Measurements from ENCODE around the gene GMCL1. TPM values are rescaled to one million over a fixed set of nuclear protein-coding genes. Genes with fewer than 3 reads are reported as not detected.

The GMCL1 gene, protein sequence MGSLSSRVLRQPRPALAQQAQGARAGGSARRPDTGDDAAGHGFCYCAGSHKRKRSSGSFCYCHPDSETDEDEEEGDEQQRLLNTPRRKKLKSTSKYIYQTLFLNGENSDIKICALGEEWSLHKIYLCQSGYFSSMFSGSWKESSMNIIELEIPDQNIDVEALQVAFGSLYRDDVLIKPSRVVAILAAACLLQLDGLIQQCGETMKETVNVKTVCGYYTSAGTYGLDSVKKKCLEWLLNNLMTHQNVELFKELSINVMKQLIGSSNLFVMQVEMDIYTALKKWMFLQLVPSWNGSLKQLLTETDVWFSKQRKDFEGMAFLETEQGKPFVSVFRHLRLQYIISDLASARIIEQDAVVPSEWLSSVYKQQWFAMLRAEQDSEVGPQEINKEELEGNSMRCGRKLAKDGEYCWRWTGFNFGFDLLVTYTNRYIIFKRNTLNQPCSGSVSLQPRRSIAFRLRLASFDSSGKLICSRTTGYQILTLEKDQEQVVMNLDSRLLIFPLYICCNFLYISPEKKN
- total RNA-seq, result 10 to 100 TPM; 19.7 to 25.5 TPM
- 24.0 TPM for polyA plus RNA-seq (2013, experiment 1 of 2)
- polyA plus RNA-seq (2013, experiment 2 of 2), result 22.6 TPM
- long read RNA-seq, experiment 1, full-length matches to known transcripts, result 2 of 9 reads
- long read RNA-seq, experiment 1, partial matches to known transcripts, result 1 of 9 reads
- long read RNA-seq, experiment 1, other reads (novel, unspliced or antisense), result 6 of 9 reads
- long read RNA-seq, experiment 2, full-length matches to known transcripts, result 51 of 81 reads
- long read RNA-seq, experiment 2, partial matches to known transcripts, result 10 of 81 reads
- long read RNA-seq, experiment 2, other reads (novel, unspliced or antisense), result 20 of 81 reads
- long read RNA-seq, experiment 3, full-length matches to known transcripts, result 168 of 206 reads
- long read RNA-seq, experiment 3, partial matches to known transcripts, result 13 of 206 reads
- long read RNA-seq, experiment 3, other reads (novel, unspliced or antisense), result 25 of 206 reads
- long read RNA-seq, experiment 4, full-length matches to known transcripts, result 15 of 25 reads
- long read RNA-seq, experiment 4, partial matches to known transcripts, result 8 of 25 reads
- long read RNA-seq, experiment 4, other reads (novel, unspliced or antisense), result 2 of 25 reads

DNA sequence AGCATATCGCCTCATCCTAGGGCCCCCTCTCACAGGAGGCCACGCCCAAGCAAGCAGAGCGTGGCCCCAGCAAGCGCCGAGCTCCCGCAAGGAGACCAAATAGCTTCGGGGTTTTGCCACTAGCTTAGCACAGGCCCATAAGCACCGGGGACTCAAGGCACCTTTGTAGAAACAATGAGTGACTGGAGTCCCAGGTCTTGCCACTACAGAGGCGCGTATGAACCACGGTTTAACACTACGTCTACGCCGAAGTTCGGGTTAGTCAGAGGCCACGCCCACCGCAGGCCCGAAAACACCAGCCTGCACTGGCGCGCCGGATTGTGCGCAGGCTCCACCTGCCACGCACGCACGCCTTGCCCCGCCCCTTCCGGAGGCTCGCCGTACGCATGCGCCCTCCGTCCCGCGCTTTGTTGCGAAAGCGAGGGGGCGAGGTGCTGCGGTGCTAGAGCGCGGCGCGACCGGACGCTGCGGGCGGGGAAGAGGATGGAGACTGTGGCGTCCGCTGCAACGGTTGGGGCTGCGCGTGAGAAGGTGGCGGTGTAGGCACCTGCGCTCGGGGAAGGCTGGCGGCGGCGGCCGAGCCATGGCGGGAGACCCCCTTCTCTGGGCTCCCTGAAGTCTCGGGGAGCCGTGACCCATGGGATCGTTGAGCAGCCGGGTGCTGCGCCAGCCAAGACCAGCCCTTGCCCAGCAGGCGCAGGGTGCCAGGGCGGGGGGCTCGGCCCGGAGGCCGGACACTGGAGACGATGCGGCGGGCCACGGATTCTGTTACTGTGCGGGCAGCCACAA is at the start of gene GMCL1:
Gene GMCL1 (plus strand): TSS at position 405 of the 789 bp plus-strand sequence. CDS start 233 bp downstream, at position 638.
- Mint-ChIP-seq H3K36me3 (ENCODE audit: low read depth) (peaks cover 10% of the 10 kb centered on the region), H3K4me1 (peaks cover 12% of the 10 kb centered on the region), H3K27ac (peak within 1 kb of the TSS; percentile 97), H3K9me3 (no peaks in the 10 kb centered on the region), H3K4me3 (peak within 1 kb of the TSS; percentile 85), H3K27me3 (ENCODE audit: insufficient read depth) (no peaks in the 10 kb centered on the region)
- WGBS, 2 experiments (ENCODE audit: insufficient coverage in 1 of 2, insufficient read length in 1 of 2), result 0 to 1% methylated on average over 38 to 74 of the region's 74 CpGs
- peak within 1 kb of the TSS; percentile 88 for H3K9ac ChIP-seq (ENCODE audit: extremely low read depth, low read length, poor library complexity, severe bottlenecking)
- H3K27ac ChIP-seq (ENCODE audit: low read depth, low read length), result peak within 1 kb of the TSS; percentile 92
- peaks cover 6% of the 10 kb centered on the region for H3K36me3 ChIP-seq (ENCODE audit: control insufficient read depth, insufficient read depth, low read length)
- H3K4me3 ChIP-seq (ENCODE audit: low read length), result peak within 1 kb of the TSS; percentile 83
- H3K27me3 ChIP-seq (ENCODE audit: control insufficient read depth, insufficient read depth, low read length, poor library complexity, severe bottlenecking), result no peaks in the 10 kb centered on the region
- no peaks in the 10 kb centered on the region for H3K4me1 ChIP-seq (ENCODE audit: control insufficient read depth, insufficient read depth, low read length)
- H3K9me3 ChIP-seq (ENCODE audit: control insufficient read depth, low read length), result no peaks in the 10 kb centered on the region
- peak; percentile 99 for DNase-seq
- TF ChIP-seq, protein P1, sequence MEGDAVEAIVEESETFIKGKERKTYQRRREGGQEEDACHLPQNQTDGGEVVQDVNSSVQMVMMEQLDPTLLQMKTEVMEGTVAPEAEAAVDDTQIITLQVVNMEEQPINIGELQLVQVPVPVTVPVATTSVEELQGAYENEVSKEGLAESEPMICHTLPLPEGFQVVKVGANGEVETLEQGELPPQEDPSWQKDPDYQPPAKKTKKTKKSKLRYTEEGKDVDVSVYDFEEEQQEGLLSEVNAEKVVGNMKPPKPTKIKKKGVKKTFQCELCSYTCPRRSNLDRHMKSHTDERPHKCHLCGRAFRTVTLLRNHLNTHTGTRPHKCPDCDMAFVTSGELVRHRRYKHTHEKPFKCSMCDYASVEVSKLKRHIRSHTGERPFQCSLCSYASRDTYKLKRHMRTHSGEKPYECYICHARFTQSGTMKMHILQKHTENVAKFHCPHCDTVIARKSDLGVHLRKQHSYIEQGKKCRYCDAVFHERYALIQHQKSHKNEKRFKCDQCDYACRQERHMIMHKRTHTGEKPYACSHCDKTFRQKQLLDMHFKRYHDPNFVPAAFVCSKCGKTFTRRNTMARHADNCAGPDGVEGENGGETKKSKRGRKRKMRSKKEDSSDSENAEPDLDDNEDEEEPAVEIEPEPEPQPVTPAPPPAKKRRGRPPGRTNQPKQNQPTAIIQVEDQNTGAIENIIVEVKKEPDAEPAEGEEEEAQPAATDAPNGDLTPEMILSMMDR (conservative IDR thresholded peaks at IDR 0.05), result no peak

- Histone ChIP-seq H3K27ac (ENCODE audit: low read depth, low read length) (no peak overlapping the region), H3K36me3 (ENCODE audit: control insufficient read depth, insufficient read depth, low read length) (no peaks in the 10 kb centered on the region), H3K27me3 (ENCODE audit: control insufficient read depth, insufficient read depth, low read length, poor library complexity, severe bottlenecking) (no peaks in the 10 kb centered on the region), H3K9me3 (ENCODE audit: control insufficient read depth, low read length) (peaks cover 15% of the 10 kb centered on the region), H3K9ac (ENCODE audit: extremely low read depth, low read length, poor library complexity, severe bottlenecking) (no peak overlapping the region), H3K4me1 (ENCODE audit: control insufficient read depth, insufficient read depth, low read length) (peaks cover 13% of the 10 kb centered on the region), H3K4me3 (ENCODE audit: low read length) (no peak overlapping the region)
- H3K27me3 Mint-ChIP-seq (ENCODE audit: insufficient read depth), result no peaks in the 10 kb centered on the region
- no peak for DNase-seq
- H3K4me1 Mint-ChIP-seq, result peaks cover 29% of the 10 kb centered on the region
- H3K27ac Mint-ChIP-seq, result peak overlapping the region; percentile 29
- 80 to 90% methylated on average over 1 to 5 of the region's 5 CpGs for WGBS, 2 experiments (ENCODE audit: insufficient coverage in 1 of 2, insufficient read length in 1 of 2)
- peaks cover 15% of the 10 kb centered on the region for H3K9me3 Mint-ChIP-seq
- peaks cover 7% of the 10 kb centered on the region for H3K36me3 Mint-ChIP-seq (ENCODE audit: low read depth)
- TF ChIP-seq, protein P1 (conservative IDR thresholded peaks at IDR 0.05), result no peak
- H3K4me3 Mint-ChIP-seq, result no peak overlapping the region
Measured at GRCh38 chr2:69780921-69781320, 48.5 kb upstream of the GMCL1 start.
